PC-3 (cell line): ENCODE measurements around the gene DIS3L2. TPM values are rescaled to one million over a fixed set of nuclear protein-coding genes. Genes with fewer than 3 reads are reported as not detected.

Experiments
- ATAC-seq: fragments of 200-7000 bp; cut with Tn5 transposase; 2 replicates; pipeline ENCODE4 v1.9.1; 2020; ENCODE audit warnings: mild to moderate bottlenecking, moderate library complexity
- BruUV-seq: library from RNA; stranded (reverse); fragments of 400-500 nt; replicated peaks from 2 replicates; lab custom pipeline; 2021; lab: Mats Ljungman, UMichigan
- CTCF ChIA-PET: fragments of 300-600 bp; sonication (Branson Sonifier 250); formaldehyde crosslinking; loops from one replicate; lab custom pipeline; 2022; ENCODE audit warnings: antibody characterized with exemption; lab: Charles Lee
- POLR2A ChIA-PET: fragments of 300-600 bp; sonication (Branson Sonifier 250); formaldehyde crosslinking; loops from one replicate; lab custom pipeline; 2022; ENCODE audit warnings: antibody characterized with exemption; ENCODE audit not compliant: unreplicated experiment; lab: Charles Lee
- DNase-seq: peaks from one replicate; pipeline ENCODE4 v3.0.0-alpha.2; 2015
- H2AFZ ChIP-seq: fragments of 300-600 bp; sonication (generic); 2 replicates; pipeline ENCODE4 v1.6.0; 2016; ENCODE audit warnings: antibody characterized with exemption, low read length
- H3F3A ChIP-seq: fragments of 300-600 bp; sonication (generic); one replicate; pipeline ENCODE4 v1.6.0; 2017; ENCODE audit warnings: antibody characterized with exemption, low read length, control low read depth, mild to moderate bottlenecking; ENCODE audit not compliant: unreplicated experiment
- H3K27ac ChIP-seq: fragments of 300-600 bp; sonication (generic); 2 replicates; pipeline ENCODE4 v1.5.1; 2016; ENCODE audit warnings: mild to moderate bottlenecking, low read length
- H3K27me3 ChIP-seq: fragments of 300-600 bp; sonication (generic); 2 replicates; pipeline ENCODE4 v1.6.1; 2016; ENCODE audit warnings: low read length, mixed read lengths
- H3K36me3 ChIP-seq: fragments of 300-600 bp; sonication (generic); 2 replicates; pipeline ENCODE4 v1.6.1; 2016; ENCODE audit warnings: low read depth, mixed run types, low read length, mixed read lengths
- H3K4me1 ChIP-seq: fragments of 300-600 bp; sonication (generic); 2 replicates; pipeline ENCODE4 v1.5.1; 2016; ENCODE audit warnings: low read length; ENCODE audit not compliant: insufficient read depth
- H3K4me2 ChIP-seq: fragments of 300-600 bp; sonication (generic); 2 replicates; pipeline ENCODE4 v1.6.0; 2016; ENCODE audit warnings: low read length
- H3K4me3 ChIP-seq: fragments of 300-600 bp; sonication (generic); 2 replicates; pipeline ENCODE4 v1.5.1; 2016; ENCODE audit warnings: mild to moderate bottlenecking, low read length, mixed read lengths
- H3K79me2 ChIP-seq: fragments of 300-600 bp; sonication (generic); 2 replicates; pipeline ENCODE4 v1.6.1; 2017; ENCODE audit warnings: low read length, mixed read lengths
- H3K9ac ChIP-seq: fragments of 300-600 bp; sonication (generic); 2 replicates; pipeline ENCODE4 v1.6.0; 2016; ENCODE audit warnings: mild to moderate bottlenecking, low read length
- H3K9me2 ChIP-seq: fragments of 300-600 bp; sonication (generic); replicated peaks from 2 replicates; pipeline ENCODE4 v1.6.1; 2016; ENCODE audit warnings: mixed run types, low read length, mixed read lengths
- H3K9me3 ChIP-seq: fragments of 300-600 bp; sonication (generic); 2 replicates; pipeline ENCODE4 v1.6.1; 2016; ENCODE audit warnings: low read length, mixed read lengths
- H4K20me1 ChIP-seq: fragments of 300-600 bp; sonication (generic); 2 replicates; pipeline ENCODE4 v1.6.1; 2016; ENCODE audit warnings: low read length, mixed read lengths
- EZH2 ChIP-seq: fragments of 300-600 bp; sonication (generic); IDR thresholded peaks from one replicate; pipeline ENCODE4 v1.6.1; 2017; ENCODE audit warnings: antibody characterized with exemption, mild to moderate bottlenecking, low read length; ENCODE audit not compliant: unreplicated experiment
- EZH2phosphoT487 ChIP-seq: fragments of 300-600 bp; sonication (generic); IDR thresholded peaks from 2 replicates; pipeline ENCODE4 v1.6.1; 2018; ENCODE audit warnings: mild to moderate bottlenecking, antibody characterized with exemption, low read length, borderline replicate concordance
- intact Hi-C: fragments of 100-400 bp; cut with micrococcal nuclease; formaldehyde crosslinking; loops from 2 replicates; pipeline ENCODE4 v1.9.0; 2023
- total RNA-seq: library from RNA; depleted of rRNA; stranded (reverse); fragments of >200 nt; gene quantifications from 2 replicates; pipeline ENCODE4 v1.2.3, GENCODE V29; 2014
- TF ChIP-seq, protein P1 (sequence below): fragments of 300-600 bp; sonication (generic); conservative IDR thresholded peaks from 2 replicates; pipeline ENCODE4 v1.5.1; 2017; ENCODE audit warnings: antibody characterized with exemption, low read depth, mild to moderate bottlenecking, low read length

The DIS3L2 gene
- total RNA-seq, 1 experiment from 2014 or later = 22.8 TPM

DNA sequence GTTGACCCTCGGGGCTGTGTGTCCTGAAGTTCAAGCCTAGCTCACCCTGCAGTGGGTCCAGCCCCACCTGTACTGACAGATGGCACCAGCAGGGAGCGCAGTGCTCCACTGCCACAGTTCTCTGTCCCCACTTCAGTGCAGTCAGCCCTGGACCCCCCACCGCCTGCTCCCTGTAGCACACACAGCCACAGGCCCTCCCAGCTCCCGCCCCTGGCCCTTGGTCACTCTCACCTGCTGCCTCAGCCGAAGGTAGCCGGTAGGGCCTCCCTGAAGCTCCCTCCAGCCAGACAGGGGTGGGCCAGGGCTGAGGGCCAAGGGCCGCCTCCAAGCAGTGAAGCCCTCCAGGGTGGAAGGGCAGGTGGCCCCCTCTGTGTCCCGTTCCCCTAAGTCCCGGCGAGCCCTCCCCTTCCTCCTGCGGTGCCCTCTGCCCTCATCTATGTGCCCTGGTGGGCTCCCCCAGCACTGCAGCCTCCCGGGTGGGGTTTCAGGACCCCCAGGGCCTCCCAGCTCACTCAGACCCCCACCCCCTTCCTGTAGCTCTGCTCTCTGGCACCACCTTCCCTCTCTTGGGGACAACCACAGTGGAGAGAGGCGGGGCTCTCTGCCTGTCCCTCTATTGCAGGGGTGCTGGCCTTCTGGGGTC, 406.2 kb downstream of the DIS3L2 start:
- ChIA-PET POLR2A (interaction anchor here (0.5 kb wide), 1 partner anchor 10 kb away, joined by 3 read pairs; no protein-coding TSS in a partner anchor), CTCF (no interaction called here)
- Histone ChIP-seq H3K4me2 (no peak overlapping the region), H3K9me2 (no peaks in the 10 kb centered on the region), H2AFZ (no peak overlapping the region), H3K79me2 (no peaks in the 10 kb centered on the region), H4K20me1 (no peaks in the 10 kb centered on the region), H3K27me3 (no peaks in the 10 kb centered on the region), H3K9me3 (no peaks in the 10 kb centered on the region), H3K9ac (no peak overlapping the region), H3K4me3 (no peak overlapping the region), H3K4me1 (peaks cover 10% of the 10 kb centered on the region), H3F3A (no peaks in the 10 kb centered on the region), H3K36me3 (no peaks in the 10 kb centered on the region), H3K27ac (no peak overlapping the region)
- intact Hi-C loops = no loop called here
- TF ChIP-seq EZH2phosphoT487 (no peak), EZH2 (no peak)
- TF ChIP-seq, protein P1, sequence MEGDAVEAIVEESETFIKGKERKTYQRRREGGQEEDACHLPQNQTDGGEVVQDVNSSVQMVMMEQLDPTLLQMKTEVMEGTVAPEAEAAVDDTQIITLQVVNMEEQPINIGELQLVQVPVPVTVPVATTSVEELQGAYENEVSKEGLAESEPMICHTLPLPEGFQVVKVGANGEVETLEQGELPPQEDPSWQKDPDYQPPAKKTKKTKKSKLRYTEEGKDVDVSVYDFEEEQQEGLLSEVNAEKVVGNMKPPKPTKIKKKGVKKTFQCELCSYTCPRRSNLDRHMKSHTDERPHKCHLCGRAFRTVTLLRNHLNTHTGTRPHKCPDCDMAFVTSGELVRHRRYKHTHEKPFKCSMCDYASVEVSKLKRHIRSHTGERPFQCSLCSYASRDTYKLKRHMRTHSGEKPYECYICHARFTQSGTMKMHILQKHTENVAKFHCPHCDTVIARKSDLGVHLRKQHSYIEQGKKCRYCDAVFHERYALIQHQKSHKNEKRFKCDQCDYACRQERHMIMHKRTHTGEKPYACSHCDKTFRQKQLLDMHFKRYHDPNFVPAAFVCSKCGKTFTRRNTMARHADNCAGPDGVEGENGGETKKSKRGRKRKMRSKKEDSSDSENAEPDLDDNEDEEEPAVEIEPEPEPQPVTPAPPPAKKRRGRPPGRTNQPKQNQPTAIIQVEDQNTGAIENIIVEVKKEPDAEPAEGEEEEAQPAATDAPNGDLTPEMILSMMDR = no peak; the same call in 1 of the 2 replicates
- DNase-seq = no peak
- BruUV-seq = no TSS peak
- ATAC-seq = no peak; the same call in 1 of the 2 replicates

DNA sequence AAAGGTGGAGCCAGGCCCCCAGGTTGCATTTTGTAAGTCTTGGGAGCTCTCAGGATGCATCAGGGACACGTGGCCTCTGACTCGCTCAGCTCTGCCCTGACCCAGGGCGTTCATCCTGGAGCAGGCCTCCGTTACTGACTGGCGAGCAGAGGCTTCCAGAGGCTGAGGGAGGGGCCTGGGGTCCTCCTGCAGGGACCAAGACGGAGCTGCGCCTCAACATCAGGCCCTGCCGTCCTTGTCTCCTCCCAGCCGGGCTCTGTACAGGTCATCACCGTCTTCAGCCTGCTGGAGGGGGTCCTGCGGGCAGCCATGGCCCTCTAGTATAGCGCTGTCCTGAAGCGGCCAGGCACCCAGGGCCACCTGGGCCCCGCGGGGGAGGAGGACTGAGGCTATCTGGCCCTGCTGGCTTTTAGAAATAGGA, 406.8 kb downstream of the DIS3L2 start:
- ChIA-PET POLR2A (no interaction called here), CTCF (no interaction called here)
- no peak overlapping the region for H3K4me2 ChIP-seq
- H3K27ac ChIP-seq = no peak overlapping the region
- intact Hi-C loops = no loop called here
- no peak overlapping the region for H3K4me3 ChIP-seq
- H3K9me3 ChIP-seq = no peaks in the 10 kb centered on the region
- TF ChIP-seq EZH2phosphoT487 (no peak), EZH2 (no peak)
- TF ChIP-seq, protein P1 = no peak
- no peaks in the 10 kb centered on the region for H3K9me2 ChIP-seq
- DNase-seq (peak; percentile 59), ATAC-seq (peak; percentile 72)
- H3F3A ChIP-seq = no peaks in the 10 kb centered on the region
- H3K79me2 ChIP-seq = no peaks in the 10 kb centered on the region
- no peaks in the 10 kb centered on the region for H3K27me3 ChIP-seq
- peaks cover 10% of the 10 kb centered on the region for H3K4me1 ChIP-seq
- BruUV-seq = no TSS peak
- H2AFZ ChIP-seq = no peak overlapping the region
- no peaks in the 10 kb centered on the region for H4K20me1 ChIP-seq
- H3K36me3 ChIP-seq = no peaks in the 10 kb centered on the region
- H3K9ac ChIP-seq = no peak overlapping the region
